Measurements from ENCODE around the gene RFC3. TPM values are rescaled to one million over a fixed set of nuclear protein-coding genes. Genes with fewer than 3 reads are reported as not detected.

Gene RFC3
- polyA plus RNA-seq, 2 donors, result 3.4 to 7.0 TPM

- H3K27ac ChIP-seq (ENCODE audit: low read depth in 2 of 2, low read length in 1 of 2), result no peak overlapping the region
- no peaks in the 10 kb centered on the region for H3K9me3 ChIP-seq (ENCODE audit: control insufficient read depth in 2 of 2, insufficient read depth in 1 of 2, low read depth in 1 of 2, low read length in 1 of 2)
- no peaks in the 10 kb centered on the region for H3K4me1 ChIP-seq (ENCODE audit: control insufficient read depth in 2 of 2, insufficient read depth in 2 of 2, low read length in 1 of 2)
- no peak overlapping the region for H3K4me3 ChIP-seq (ENCODE audit: low read depth in 1 of 2, low read length in 2 of 2)
- no peaks in the 10 kb centered on the region for H3K36me3 ChIP-seq (ENCODE audit: control insufficient read depth in 2 of 2, insufficient read depth in 2 of 2, low read length in 1 of 2)
- H3K27me3 ChIP-seq (ENCODE audit: control insufficient read depth in 1 of 2, insufficient read depth in 2 of 2, low read length in 2 of 2), result no peaks in the 10 kb centered on the region
- 62 to 71% methylated on average over 1 of the region's 1 CpG for WGBS, 2 donors
Observed at GRCh38 chr13:33859691-33860303, 41.8 kb downstream of the RFC3 start.

- H3K4me3 ChIP-seq (ENCODE audit: low read depth in 1 of 2, low read length in 2 of 2), result no peak overlapping the region
- H3K27me3 ChIP-seq (ENCODE audit: control insufficient read depth in 1 of 2, insufficient read depth in 2 of 2, low read length in 2 of 2), result no peaks in the 10 kb centered on the region
- no peaks in the 10 kb centered on the region for H3K9me3 ChIP-seq (ENCODE audit: control insufficient read depth in 2 of 2, insufficient read depth in 1 of 2, low read depth in 1 of 2, low read length in 1 of 2)
- H3K36me3 ChIP-seq (ENCODE audit: control insufficient read depth in 2 of 2, insufficient read depth in 2 of 2, low read length in 1 of 2), result no peaks in the 10 kb centered on the region
- 94% methylated on average over 9 of the region's 9 CpGs for WGBS, 2 donors
- no peaks in the 10 kb centered on the region for H3K4me1 ChIP-seq (ENCODE audit: control insufficient read depth in 2 of 2, insufficient read depth in 2 of 2, low read length in 1 of 2)
- H3K27ac ChIP-seq (ENCODE audit: low read depth in 2 of 2, low read length in 1 of 2), result no peak overlapping the region
Observed at GRCh38 chr13:33860526-33860925, 42.6 kb downstream of the RFC3 start.

DNA sequence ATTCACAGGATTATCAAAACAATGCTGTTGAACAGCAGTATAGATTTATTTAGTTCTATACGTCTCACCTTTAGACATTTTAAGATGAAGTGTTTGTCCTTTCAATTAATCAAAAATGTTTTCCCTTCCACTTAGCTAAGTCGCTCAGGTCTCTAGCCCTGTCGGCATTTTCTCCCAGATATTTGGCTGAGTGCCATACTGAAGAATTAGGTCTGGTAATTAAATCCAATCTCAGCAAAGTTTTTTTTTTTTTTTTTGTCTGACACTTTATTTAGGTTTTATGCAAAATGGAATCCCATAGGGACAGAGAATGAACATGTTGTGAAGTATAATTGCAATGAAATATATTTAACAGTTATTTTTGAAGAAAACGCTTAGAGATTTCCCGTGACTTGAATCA is 44.1 kb downstream of the RFC3 start:
- no peaks in the 10 kb centered on the region for H3K4me1 ChIP-seq (ENCODE audit: control insufficient read depth in 2 of 2, insufficient read depth in 2 of 2, low read length in 1 of 2)
- H3K4me3 ChIP-seq (ENCODE audit: low read depth in 1 of 2, low read length in 2 of 2), result no peak overlapping the region
- no peaks in the 10 kb centered on the region for H3K27me3 ChIP-seq (ENCODE audit: control insufficient read depth in 1 of 2, insufficient read depth in 2 of 2, low read length in 2 of 2)
- H3K27ac ChIP-seq (ENCODE audit: low read depth in 2 of 2, low read length in 1 of 2), result no peak overlapping the region
- WGBS, 2 donors, result 60 to 64% methylated on average over 5 of the region's 5 CpGs
- H3K9me3 ChIP-seq (ENCODE audit: control insufficient read depth in 2 of 2, insufficient read depth in 1 of 2, low read depth in 1 of 2, low read length in 1 of 2), result no peaks in the 10 kb centered on the region
- no peaks in the 10 kb centered on the region for H3K36me3 ChIP-seq (ENCODE audit: control insufficient read depth in 2 of 2, insufficient read depth in 2 of 2, low read length in 1 of 2)

DNA sequence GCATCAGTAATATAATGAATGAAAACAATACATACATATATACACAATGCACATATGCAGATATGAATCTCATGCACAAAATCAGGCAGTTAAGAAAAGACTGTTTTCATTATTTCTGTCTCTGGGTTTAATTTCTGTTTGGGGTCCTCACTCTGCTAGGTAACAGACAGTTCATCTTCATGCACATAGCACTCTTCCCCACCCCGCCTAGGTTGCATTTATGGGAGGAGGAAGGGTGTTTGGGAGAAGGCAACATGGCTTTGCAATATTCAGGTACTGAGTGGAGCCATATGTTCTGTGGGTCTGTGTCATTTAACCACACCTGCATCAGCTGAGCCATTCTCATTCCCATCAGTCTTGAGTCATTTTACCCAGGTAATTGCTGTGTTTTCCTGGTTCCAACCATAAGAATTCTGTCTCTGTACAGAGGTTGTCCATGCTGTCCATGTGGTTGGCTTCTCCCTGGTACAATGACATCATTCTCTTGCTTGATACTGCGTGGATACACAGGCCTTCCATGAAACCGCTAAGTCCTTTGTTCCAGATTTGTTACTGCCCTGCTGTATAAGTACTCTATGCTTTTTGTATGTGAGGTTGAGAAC is 45.3 kb downstream of the RFC3 start:
- Histone ChIP-seq H3K36me3 (ENCODE audit: control insufficient read depth in 2 of 2, insufficient read depth in 2 of 2, low read length in 1 of 2) (no peaks in the 10 kb centered on the region), H3K4me1 (ENCODE audit: control insufficient read depth in 2 of 2, insufficient read depth in 2 of 2, low read length in 1 of 2) (no peaks in the 10 kb centered on the region), H3K9me3 (ENCODE audit: control insufficient read depth in 2 of 2, insufficient read depth in 1 of 2, low read depth in 1 of 2, low read length in 1 of 2) (no peaks in the 10 kb centered on the region), H3K27me3 (ENCODE audit: control insufficient read depth in 1 of 2, insufficient read depth in 2 of 2, low read length in 2 of 2) (no peaks in the 10 kb centered on the region), H3K27ac (ENCODE audit: low read depth in 2 of 2, low read length in 1 of 2) (no peak overlapping the region), H3K4me3 (ENCODE audit: low read depth in 1 of 2, low read length in 2 of 2) (no peak overlapping the region)
- 63 to 64% methylated on average over 3 of the region's 3 CpGs for WGBS, 2 donors

DNA sequence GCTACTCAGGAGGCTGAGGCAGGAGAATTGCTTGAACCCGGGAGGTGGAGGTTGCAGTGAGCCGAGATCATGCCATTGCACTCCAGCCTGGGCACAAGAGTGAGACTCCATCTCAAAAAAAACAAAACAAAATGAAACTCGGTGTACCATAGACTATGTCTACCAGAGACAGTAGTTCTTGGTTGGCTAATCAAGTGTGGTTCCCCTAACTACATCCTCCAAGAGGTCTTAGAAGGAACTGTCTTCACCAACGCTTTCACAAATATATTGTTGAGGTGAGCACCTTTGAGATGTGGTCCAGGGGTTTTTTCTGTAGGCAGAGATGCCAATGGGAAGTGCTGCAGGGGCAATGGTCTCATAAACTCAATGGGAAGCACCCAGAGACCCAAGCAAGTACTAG is 48.0 kb downstream of the RFC3 start:
- H3K4me1 ChIP-seq (ENCODE audit: control insufficient read depth in 2 of 2, insufficient read depth in 2 of 2, low read length in 1 of 2), result no peaks in the 10 kb centered on the region
- no peaks in the 10 kb centered on the region for H3K9me3 ChIP-seq (ENCODE audit: control insufficient read depth in 2 of 2, insufficient read depth in 1 of 2, low read depth in 1 of 2, low read length in 1 of 2)
- no peak overlapping the region for H3K27ac ChIP-seq (ENCODE audit: low read depth in 2 of 2, low read length in 1 of 2)
- H3K36me3 ChIP-seq (ENCODE audit: control insufficient read depth in 2 of 2, insufficient read depth in 2 of 2, low read length in 1 of 2), result no peaks in the 10 kb centered on the region
- no peaks in the 10 kb centered on the region for H3K27me3 ChIP-seq (ENCODE audit: control insufficient read depth in 1 of 2, insufficient read depth in 2 of 2, low read length in 2 of 2)
- WGBS, 2 donors, result 96 to 99% methylated on average over 4 of the region's 4 CpGs
- H3K4me3 ChIP-seq (ENCODE audit: low read depth in 1 of 2, low read length in 2 of 2), result no peak overlapping the region

GRCh38 chr13:33867472-33867871 is 49.5 kb downstream of the RFC3 start:
- 94 to 96% methylated on average over 3 of the region's 3 CpGs for WGBS, 2 donors
- Histone ChIP-seq H3K4me1 (ENCODE audit: control insufficient read depth in 2 of 2, insufficient read depth in 2 of 2, low read length in 1 of 2) (no peaks in the 10 kb centered on the region), H3K36me3 (ENCODE audit: control insufficient read depth in 2 of 2, insufficient read depth in 2 of 2, low read length in 1 of 2) (no peaks in the 10 kb centered on the region), H3K27ac (ENCODE audit: low read depth in 2 of 2, low read length in 1 of 2) (no peak overlapping the region), H3K9me3 (ENCODE audit: control insufficient read depth in 2 of 2, insufficient read depth in 1 of 2, low read depth in 1 of 2, low read length in 1 of 2) (no peaks in the 10 kb centered on the region), H3K4me3 (ENCODE audit: low read depth in 1 of 2, low read length in 2 of 2) (no peak overlapping the region), H3K27me3 (ENCODE audit: control insufficient read depth in 1 of 2, insufficient read depth in 2 of 2, low read length in 2 of 2) (no peaks in the 10 kb centered on the region)

DNA sequence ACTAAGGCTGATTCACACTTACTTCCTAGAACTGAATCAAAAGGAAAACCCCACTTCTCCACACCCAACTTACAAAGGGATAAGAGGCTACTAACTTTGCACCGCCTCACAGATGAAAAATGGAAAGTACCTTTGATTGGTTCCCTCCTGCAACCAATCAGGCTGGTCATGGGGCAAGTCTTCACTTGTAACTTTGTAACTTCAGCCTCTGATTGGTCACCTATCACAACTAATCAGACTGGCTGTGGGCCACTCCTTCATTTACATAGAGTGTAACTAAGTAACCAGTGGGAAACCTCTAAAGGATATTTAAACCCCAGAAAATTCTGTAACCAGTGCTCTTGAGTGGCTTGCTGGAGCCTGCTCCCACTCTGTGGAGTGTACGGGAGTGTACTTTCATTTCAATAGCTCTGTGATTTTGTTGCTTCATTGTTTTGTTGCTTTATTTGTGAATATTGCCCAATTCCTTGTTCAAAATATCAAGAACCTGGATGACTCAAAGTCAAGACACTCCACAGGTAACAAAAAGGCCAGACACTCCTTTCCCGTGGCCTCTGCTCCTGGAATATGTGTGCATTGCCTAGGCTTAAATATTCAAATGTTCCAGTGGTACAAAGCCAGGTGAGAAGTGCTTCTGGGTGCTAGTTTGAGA is 50.5 kb downstream of the RFC3 start:
- Histone ChIP-seq H3K27me3 (ENCODE audit: control insufficient read depth in 1 of 2, insufficient read depth in 2 of 2, low read length in 2 of 2) (no peaks in the 10 kb centered on the region), H3K9me3 (ENCODE audit: control insufficient read depth in 2 of 2, insufficient read depth in 1 of 2, low read depth in 1 of 2, low read length in 1 of 2) (no peaks in the 10 kb centered on the region), H3K36me3 (ENCODE audit: control insufficient read depth in 2 of 2, insufficient read depth in 2 of 2, low read length in 1 of 2) (no peaks in the 10 kb centered on the region), H3K27ac (ENCODE audit: low read depth in 2 of 2, low read length in 1 of 2) (peak overlapping the region; percentile 49 to 66), H3K4me1 (ENCODE audit: control insufficient read depth in 2 of 2, insufficient read depth in 2 of 2, low read length in 1 of 2) (no peaks in the 10 kb centered on the region), H3K4me3 (ENCODE audit: low read depth in 1 of 2, low read length in 2 of 2) (no peak overlapping the region)
- WGBS, 2 donors, result 77 to 88% methylated on average over 3 of the region's 3 CpGs

GRCh38 chr13:33869005-33869404 is 51.1 kb downstream of the RFC3 start:
- no peaks in the 10 kb centered on the region for H3K36me3 ChIP-seq (ENCODE audit: control insufficient read depth in 2 of 2, insufficient read depth in 2 of 2, low read length in 1 of 2)
- no peaks in the 10 kb centered on the region for H3K9me3 ChIP-seq (ENCODE audit: control insufficient read depth in 2 of 2, insufficient read depth in 1 of 2, low read depth in 1 of 2, low read length in 1 of 2)
- H3K4me3 ChIP-seq (ENCODE audit: low read depth in 1 of 2, low read length in 2 of 2), result no peak overlapping the region
- H3K27me3 ChIP-seq (ENCODE audit: control insufficient read depth in 1 of 2, insufficient read depth in 2 of 2, low read length in 2 of 2), result no peaks in the 10 kb centered on the region
- peak overlapping the region; percentile 49 to 66 for H3K27ac ChIP-seq (ENCODE audit: low read depth in 2 of 2, low read length in 1 of 2)
- no peaks in the 10 kb centered on the region for H3K4me1 ChIP-seq (ENCODE audit: control insufficient read depth in 2 of 2, insufficient read depth in 2 of 2, low read length in 1 of 2)

- H3K4me3 ChIP-seq (ENCODE audit: low read depth in 1 of 2, low read length in 2 of 2), result no peak overlapping the region
- no peaks in the 10 kb centered on the region for H3K27me3 ChIP-seq (ENCODE audit: control insufficient read depth in 1 of 2, insufficient read depth in 2 of 2, low read length in 2 of 2)
- no peaks in the 10 kb centered on the region for H3K4me1 ChIP-seq (ENCODE audit: control insufficient read depth in 2 of 2, insufficient read depth in 2 of 2, low read length in 1 of 2)
- WGBS, 2 donors, result 73 to 85% methylated on average over 2 of the region's 2 CpGs
- H3K27ac ChIP-seq (ENCODE audit: low read depth in 2 of 2, low read length in 1 of 2), result no peak overlapping the region
- no peaks in the 10 kb centered on the region for H3K36me3 ChIP-seq (ENCODE audit: control insufficient read depth in 2 of 2, insufficient read depth in 2 of 2, low read length in 1 of 2)
- H3K9me3 ChIP-seq (ENCODE audit: control insufficient read depth in 2 of 2, insufficient read depth in 1 of 2, low read depth in 1 of 2, low read length in 1 of 2), result no peaks in the 10 kb centered on the region
Observed at GRCh38 chr13:33870046-33870668, 52.2 kb downstream of the RFC3 start.
